OCI-LY1 (cell line): ENCODE data around the gene TOMM40.

Source experiments
- H2AFZ ChIP-seq: fragments of 200-600 bp; sonication (generic), shearing (Covaris generic); 2 replicates; pipeline ENCODE4 v1.6.0; 2014; ENCODE audit warnings: antibody characterized with exemption, mild to moderate bottlenecking, low read length
- H3F3A ChIP-seq: fragments of 200-600 bp; sonication (generic), shearing (Covaris generic); 2 replicates; pipeline ENCODE4 v1.6.0; 2014; ENCODE audit warnings: mild to moderate bottlenecking, antibody characterized with exemption, low read length, moderate library complexity; ENCODE audit not compliant: insufficient read depth
- H3K27ac ChIP-seq: fragments of 200-600 bp; sonication (generic); 2 replicates; pipeline ENCODE4 v1.5.1; 2014; ENCODE audit warnings: low read length, mixed run types, mild to moderate bottlenecking, low read depth; ENCODE audit not compliant: poor library complexity, severe bottlenecking
- H3K27me3 ChIP-seq: fragments of 200-600 bp; sonication (generic); 2 replicates; pipeline ENCODE4 v1.6.0; 2014; ENCODE audit warnings: antibody characterized with exemption, mild to moderate bottlenecking, low read length, moderate library complexity; ENCODE audit not compliant: insufficient read depth
- H3K36me3 ChIP-seq: fragments of 200-600 bp; sonication (generic); 2 replicates; pipeline ENCODE4 v1.6.1; 2014; ENCODE audit warnings: mild to moderate bottlenecking, antibody characterized with exemption, low read length, moderate library complexity, mixed read lengths; ENCODE audit not compliant: insufficient read depth
- H3K4me1 ChIP-seq: fragments of 200-600 bp; sonication (generic); 2 replicates; pipeline ENCODE4 v1.5.1; 2014; ENCODE audit warnings: mild to moderate bottlenecking, low read length, moderate library complexity; ENCODE audit not compliant: insufficient read depth, severe bottlenecking
- H3K4me2 ChIP-seq: fragments of 200-600 bp; sonication (generic), shearing (Covaris generic); 2 replicates; pipeline ENCODE4 v1.6.1; 2014; ENCODE audit warnings: low read length
- H3K4me3 ChIP-seq: fragments of 200-600 bp; sonication (generic); 2 replicates; pipeline ENCODE4 v1.5.1; 2014; ENCODE audit warnings: low read length, low read depth, mild to moderate bottlenecking, mixed read lengths; ENCODE audit not compliant: poor library complexity, severe bottlenecking
- H3K79me2 ChIP-seq: fragments of 200-600 bp; shearing (Covaris generic); 2 replicates; pipeline ENCODE4 v1.6.1; 2016; ENCODE audit warnings: mixed run types, low read length, mixed read lengths; ENCODE audit not compliant: insufficient read depth
- H3K9ac ChIP-seq: fragments of 200-600 bp; sonication (generic), shearing (Covaris generic); 2 replicates; pipeline ENCODE4 v1.6.1; 2014; ENCODE audit warnings: mild to moderate bottlenecking, low read length, mixed read lengths
- H3K9me2 ChIP-seq: fragments of 200-600 bp; sonication (generic), shearing (Covaris generic); 2 replicates; pipeline ENCODE4 v1.6.1; 2014; ENCODE audit warnings: low read depth, mild to moderate bottlenecking, low read length, mixed read lengths
- H3K9me3 ChIP-seq: fragments of 200-600 bp; shearing (Covaris generic); 2 replicates; pipeline ENCODE4 v1.6.1; 2014; ENCODE audit warnings: low read length, mixed read lengths
- H4K20me1 ChIP-seq: fragments of 200-600 bp; sonication (generic), shearing (Covaris generic); 2 replicates; pipeline ENCODE4 v1.6.0; 2016; ENCODE audit warnings: mild to moderate bottlenecking, low read length; ENCODE audit not compliant: insufficient read depth
- CTCF ChIP-seq: fragments of 200-600 bp; sonication (generic), shearing (Covaris generic); IDR thresholded peaks from 2 replicates; pipeline ENCODE4 v1.5.1; 2017; ENCODE audit warnings: mild to moderate bottlenecking, antibody characterized with exemption, low read length, moderate library complexity, mixed read lengths
- EZH2 ChIP-seq: fragments of 200-600 bp; sonication (generic), shearing (Covaris generic); IDR thresholded peaks from 2 replicates; pipeline ENCODE4 v1.8.0; 2017; ENCODE audit warnings: borderline replicate concordance, mixed run types, mild to moderate bottlenecking, antibody characterized with exemption, low read length, moderate library complexity, mixed read lengths

The TOMM40 gene

GRCh38 chr19:44894052-44894400 lies 3.0 kb downstream of the TOMM40 start:
- Histone ChIP-seq H3K27ac (no peak overlapping the region), H3K9me2 (no peaks in the 10 kb centered on the region), H3K27me3 (no peaks in the 10 kb centered on the region), H3K4me1 (peaks cover 16% of the 10 kb centered on the region), H3K9ac (no peak overlapping the region), H4K20me1 (no peaks in the 10 kb centered on the region), H3K4me3 (no peak overlapping the region), H3F3A (no peaks in the 10 kb centered on the region), H2AFZ (no peak overlapping the region), H3K9me3 (no peaks in the 10 kb centered on the region), H3K79me2 (peaks cover 12% of the 10 kb centered on the region), H3K36me3 (peaks cover 58% of the 10 kb centered on the region), H3K4me2 (no peak overlapping the region)
- TF ChIP-seq EZH2 (no peak), CTCF (no peak)

GRCh38 chr19:44894946-44895345 lies 3.9 kb downstream of the TOMM40 start:
- H3K36me3 ChIP-seq = peaks cover 64% of the 10 kb centered on the region
- peaks cover 12% of the 10 kb centered on the region for H3K4me1 ChIP-seq
- H3K27ac ChIP-seq = no peak overlapping the region
- H3F3A ChIP-seq = no peaks in the 10 kb centered on the region
- no peaks in the 10 kb centered on the region for H3K9me3 ChIP-seq
- no peak overlapping the region for H3K4me3 ChIP-seq
- H3K4me2 ChIP-seq = no peak overlapping the region
- TF ChIP-seq EZH2 = no peak
- TF ChIP-seq CTCF = no peak
- no peaks in the 10 kb centered on the region for H3K27me3 ChIP-seq
- no peak overlapping the region for H2AFZ ChIP-seq
- no peaks in the 10 kb centered on the region for H3K9me2 ChIP-seq
- peaks cover 12% of the 10 kb centered on the region for H3K79me2 ChIP-seq
- no peaks in the 10 kb centered on the region for H4K20me1 ChIP-seq
- no peak overlapping the region for H3K9ac ChIP-seq

- H3K4me2 ChIP-seq = no peak overlapping the region
- H4K20me1 ChIP-seq = no peaks in the 10 kb centered on the region
- no peaks in the 10 kb centered on the region for H3K4me1 ChIP-seq
- no peaks in the 10 kb centered on the region for H3K79me2 ChIP-seq
- no peak overlapping the region for H2AFZ ChIP-seq
- H3K27ac ChIP-seq = no peak overlapping the region
- H3K36me3 ChIP-seq = peaks cover 82% of the 10 kb centered on the region
- H3K9me2 ChIP-seq = no peaks in the 10 kb centered on the region
- no peaks in the 10 kb centered on the region for H3K27me3 ChIP-seq
- no peak for TF ChIP-seq EZH2
- H3K9me3 ChIP-seq = no peaks in the 10 kb centered on the region
- no peak overlapping the region for H3K4me3 ChIP-seq
- no peaks in the 10 kb centered on the region for H3F3A ChIP-seq
- H3K9ac ChIP-seq = no peak overlapping the region
Measured at GRCh38 chr19:44897835-44898234, 6.8 kb downstream of the TOMM40 start.
